ENCODE data around the gene EFHC1. TPM values are rescaled to one million over a fixed set of nuclear protein-coding genes. Genes with fewer than 3 reads are reported as not detected.

Gene EFHC1
- total RNA-seq, 1 experiment from 2014 or later, result 13.2 TPM

- H3K27me3 ChIP-seq (ENCODE audit: insufficient read depth, low read length), result no peaks in the 10 kb centered on the region
- H2AFZ ChIP-seq (ENCODE audit: low read length), result no peak overlapping the region
- no peak overlapping the region for H2AK5ac ChIP-seq (ENCODE audit: insufficient read length, low read length)
- H2BK15ac ChIP-seq (ENCODE audit: low read depth, low read length), result no peak overlapping the region
- peaks cover 43 to 53% of the 10 kb centered on the region in 2 experiments for H3K4me1 Mint-ChIP-seq
- H3K4me2 ChIP-seq (ENCODE audit: insufficient read depth, insufficient read length, low read length), result no peak overlapping the region
- no peak for DNase-seq
- peaks cover 7% of the 10 kb centered on the region; the same call in 1 of the 2 replicates for H3K79me2 ChIP-seq (ENCODE audit: insufficient read depth, low read length)
- WGBS (ENCODE audit: extremely low coverage, insufficient read length, low lambda C conversion rate), result no CpG with 5 or more reads among the region's 6 CpGs
- H3K4ac ChIP-seq (ENCODE audit: low read depth, low read length), result no peak overlapping the region
- no peak overlapping the region for H2BK5ac ChIP-seq (ENCODE audit: insufficient read length, low read length)
- no peaks in the 10 kb centered on the region for H3K9me3 Mint-ChIP-seq
- no peaks in the 10 kb centered on the region for H4K20me1 ChIP-seq (ENCODE audit: control insufficient read depth, insufficient read depth, insufficient read length)
- peaks cover 24% of the 10 kb centered on the region for H3K4me1 ChIP-seq (ENCODE audit: insufficient read depth, low read length)
- H3K4me3 Mint-ChIP-seq, result no peak overlapping the region
- no peak overlapping the region for H3T11ph ChIP-seq (ENCODE audit: low read length)
- H2BK20ac ChIP-seq (ENCODE audit: low read depth, low read length, poor library complexity, severe bottlenecking), result no peak overlapping the region
- no peak overlapping the region for H4K91ac ChIP-seq (ENCODE audit: insufficient read length, low read depth, low read length)
- no peak for TF ChIP-seq CTCF (conservative IDR thresholded peaks at IDR 0.05)
- no peak overlapping the region for H3K27ac ChIP-seq (ENCODE audit: insufficient read length, low read depth, low read length)
- no peak overlapping the region for H3K56ac ChIP-seq (ENCODE audit: insufficient read length, low read depth, low read length)
- no peak overlapping the region for H4K8ac ChIP-seq (replicated peaks; ENCODE audit: insufficient read length, low read depth, low read length)
- no peak overlapping the region for H3K9ac ChIP-seq (ENCODE audit: extremely low read depth, insufficient read length, low read length)
- H2BK12ac ChIP-seq (ENCODE audit: insufficient read length, low read depth, low read length), result no peak overlapping the region
- H3K18ac ChIP-seq (ENCODE audit: insufficient read length, low read depth, low read length), result no peak overlapping the region
- no peaks in the 10 kb centered on the region for H3K36me3 Mint-ChIP-seq (ENCODE audit: insufficient read depth in 1 of 3, low read depth in 3 of 3)
- no peak overlapping the region for H3K14ac ChIP-seq (ENCODE audit: insufficient read depth, low read length)
- H2BK120ac ChIP-seq (ENCODE audit: low read depth, low read length, poor library complexity, severe bottlenecking), result no peak overlapping the region
- no peaks in the 10 kb centered on the region for H3K23me2 ChIP-seq (ENCODE audit: insufficient read length, low read depth, low read length, poor library complexity, severe bottlenecking)
- H3K79me1 ChIP-seq (ENCODE audit: insufficient read depth, low read depth, low read length, poor library complexity, severe bottlenecking), result no peaks in the 10 kb centered on the region
- no peaks in the 10 kb centered on the region for H3K27me3 Mint-ChIP-seq (ENCODE audit: low read depth)
- H4K5ac ChIP-seq (ENCODE audit: insufficient read length, low read depth, low read length), result no peak overlapping the region
- no peak overlapping the region for H3K23ac ChIP-seq (ENCODE audit: insufficient read length, low read depth, low read length)
- no peak overlapping the region for H3K27ac Mint-ChIP-seq
- H3K9me3 ChIP-seq (ENCODE audit: control insufficient read depth, low read depth, low read length), result no peaks in the 10 kb centered on the region
Measured at GRCh38 chr6:52541135-52541534, 121.0 kb downstream of the EFHC1 start.

Data from H9 (cell line).